ENCODE results near the gene CDK11B. TPM values are rescaled to one million over a fixed set of nuclear protein-coding genes. Genes with fewer than 3 reads are reported as not detected.
A peak's percentile ranks its signal among the peaks of the same experiment; 100 is the strongest.
"Not testable (repeated sequence)": the region's sequence is repeated elsewhere in the genome, so short reads cannot be mapped to it uniquely, and the experiment has no call there.

The CDK11B gene
- total RNA-seq, 2 experiments from 2014 or later, result 42.0 to 44.3 TPM

GRCh38 chr1:1692714-1693647 lies 34.2 kb upstream of the CDK11B start, which contains the start of gene SLC35E2B:
TSS of gene SLC35E2B (minus strand) at chr1:1692795. CDS start at chr1:1676699, 16,096 bp downstream.
- Mint-ChIP-seq H3K36me3 (ENCODE audit: low read depth) (peaks cover 10% of the 10 kb centered on the region), H3K27ac (peak within 1 kb of the TSS; percentile 97), H3K4me3 (peak within 1 kb of the TSS; percentile 75)
- peak; percentile 95 for DNase-seq
- H3K4me1 Mint-ChIP-seq, CTCF ChIA-PET, H3K9me3 Mint-ChIP-seq, H3K27me3 Mint-ChIP-seq, POLR2A ChIA-PET: not testable (repeated sequence)

- POLR2A ChIA-PET, H3K27me3 Mint-ChIP-seq, H3K9me3 Mint-ChIP-seq, CTCF ChIA-PET: not testable (repeated sequence)
- DNase-seq, result peak; percentile 77
- Mint-ChIP-seq H3K36me3 (ENCODE audit: low read depth) (peaks cover 12% of the 10 kb centered on the region), H3K4me1 (peaks cover 12% of the 10 kb centered on the region), H3K27ac (peak overlapping the region; percentile 97), H3K4me3 (peak overlapping the region; percentile 75)
Measured at GRCh38 chr1:1692324-1692713, 33.5 kb upstream of the CDK11B start.

GRCh38 chr1:1691443-1691842 lies 32.6 kb upstream of the CDK11B start:
- CTCF ChIA-PET, H3K27ac Mint-ChIP-seq, DNase-seq: not testable (repeated sequence)

GRCh38 chr1:1689526-1689925 lies 30.7 kb upstream of the CDK11B start:
- H3K4me3 Mint-ChIP-seq, CTCF ChIA-PET, H3K9me3 Mint-ChIP-seq, DNase-seq, POLR2A ChIA-PET, H3K27me3 Mint-ChIP-seq: not testable (repeated sequence)
- Mint-ChIP-seq H3K36me3 (ENCODE audit: low read depth) (peaks cover 17% of the 10 kb centered on the region), H3K27ac (peak overlapping the region; percentile 31), H3K4me1 (peaks cover 14% of the 10 kb centered on the region)

More at GRCh38 chr1:1691443-1691842, 32.6 kb upstream of the CDK11B start:
- H3K27me3 Mint-ChIP-seq, H3K9me3 Mint-ChIP-seq, POLR2A ChIA-PET, H3K4me3 Mint-ChIP-seq: not testable (repeated sequence)
- Mint-ChIP-seq H3K36me3 (ENCODE audit: low read depth) (peaks cover 12% of the 10 kb centered on the region), H3K4me1 (peaks cover 12% of the 10 kb centered on the region)

GRCh38 chr1:1687846-1688245 lies 29.0 kb upstream of the CDK11B start:
- ChIA-PET CTCF (no interaction called here), POLR2A (no interaction called here)
- H3K4me3 Mint-ChIP-seq, result no peak overlapping the region
- H3K27me3 Mint-ChIP-seq, result no peaks in the 10 kb centered on the region
- no peaks in the 10 kb centered on the region for H3K9me3 Mint-ChIP-seq
- H3K36me3 Mint-ChIP-seq (ENCODE audit: low read depth), result peaks cover 19% of the 10 kb centered on the region
- no peak overlapping the region for H3K27ac Mint-ChIP-seq
- no peak for DNase-seq
- peaks cover 14% of the 10 kb centered on the region for H3K4me1 Mint-ChIP-seq

GRCh38 chr1:1684031-1684681 lies 25.4 kb upstream of the CDK11B start:
- no peak overlapping the region for H3K4me3 Mint-ChIP-seq
- peaks cover 12% of the 10 kb centered on the region for H3K4me1 Mint-ChIP-seq
- no peak overlapping the region for H3K27ac Mint-ChIP-seq
- H3K27me3 Mint-ChIP-seq, result no peaks in the 10 kb centered on the region
- H3K36me3 Mint-ChIP-seq (ENCODE audit: low read depth), result peaks cover 16% of the 10 kb centered on the region
- H3K9me3 Mint-ChIP-seq, result no peaks in the 10 kb centered on the region
- CTCF ChIA-PET, result no interaction called here
- DNase-seq, result no peak
- POLR2A ChIA-PET, result no interaction called here

GRCh38 chr1:1683104-1683905 lies 24.5 kb upstream of the CDK11B start:
- H3K36me3 Mint-ChIP-seq (ENCODE audit: low read depth), result peaks cover 12% of the 10 kb centered on the region
- POLR2A ChIA-PET, result no interaction called here
- H3K27me3 Mint-ChIP-seq, result no peaks in the 10 kb centered on the region
- peak overlapping the region; percentile 13 for H3K27ac Mint-ChIP-seq
- CTCF ChIA-PET, result no interaction called here
- H3K4me3 Mint-ChIP-seq, result no peak overlapping the region
- H3K9me3 Mint-ChIP-seq, result no peaks in the 10 kb centered on the region
- no peak for DNase-seq
- H3K4me1 Mint-ChIP-seq, result peaks cover 20% of the 10 kb centered on the region

- Mint-ChIP-seq H3K27ac (no peak overlapping the region), H3K9me3 (no peaks in the 10 kb centered on the region), H3K4me1 (peaks cover 26% of the 10 kb centered on the region), H3K4me3 (no peak overlapping the region), H3K27me3 (no peaks in the 10 kb centered on the region), H3K36me3 (ENCODE audit: low read depth) (peaks cover 14% of the 10 kb centered on the region)
- ChIA-PET CTCF (interaction anchor here (0.7 to 0.8 kb wide), 3 partner anchors 15 to 199 kb away, joined by 3 to 4 read pairs (median 3); no protein-coding TSS in a partner anchor), POLR2A (interaction anchor here (0.6 kb wide), 1 partner anchor 225 kb away, joined by 4 read pairs; no protein-coding TSS in a partner anchor)
- DNase-seq, result no peak
Measured at GRCh38 chr1:1680912-1681273, 22.1 kb upstream of the CDK11B start.

- Mint-ChIP-seq H3K4me1 (peaks cover 23% of the 10 kb centered on the region), H3K9me3 (no peaks in the 10 kb centered on the region), H3K27me3 (no peaks in the 10 kb centered on the region), H3K4me3 (no peak overlapping the region), H3K27ac (no peak overlapping the region), H3K36me3 (ENCODE audit: low read depth) (peaks cover 11% of the 10 kb centered on the region)
- CTCF ChIA-PET, result interaction anchor here (0.7 to 0.8 kb wide), 3 partner anchors 14 to 200 kb away, joined by 3 to 4 read pairs (median 3); no protein-coding TSS in a partner anchor
- no peak for DNase-seq
- POLR2A ChIA-PET, result interaction anchor here (0.6 kb wide), 1 partner anchor 225 kb away, joined by 4 read pairs; no protein-coding TSS in a partner anchor
Measured at GRCh38 chr1:1680031-1680911, 21.5 kb upstream of the CDK11B start.

GRCh38 chr1:1678581-1679380 lies 20.0 kb upstream of the CDK11B start:
- H3K27ac Mint-ChIP-seq, result peak overlapping the region; percentile 97
- peak; percentile 37 for DNase-seq
- CTCF ChIA-PET, result interaction anchor here (1.1 kb wide), 1 partner anchor 13 kb away, joined by 3 read pairs; no protein-coding TSS in a partner anchor
- H3K36me3 Mint-ChIP-seq (ENCODE audit: low read depth), result peaks cover 11% of the 10 kb centered on the region
- POLR2A ChIA-PET, result interaction anchor here (0.6 to 1.0 kb wide), 2 partner anchors 9 to 63 kb away, joined by 3 read pairs; no protein-coding TSS in a partner anchor
- peak overlapping the region; percentile 76 for H3K4me3 Mint-ChIP-seq
- H3K4me1 Mint-ChIP-seq, result peaks cover 23% of the 10 kb centered on the region
- no peaks in the 10 kb centered on the region for H3K9me3 Mint-ChIP-seq
- H3K27me3 Mint-ChIP-seq, result no peaks in the 10 kb centered on the region

Measured in activated CD4-positive, alpha-beta T cell treated with anti-CD3 and anti-CD28 coated beads, Interleukin-2, amount 10 ng/mL, durations not matched to agents 7 days and 5 days (primary cell).